HEK293 (cell line): Measurements from ENCODE around the gene NDRG3.

Source experiments
- CTCF ChIA-PET: fragments of 350-600 bp; formaldehyde crosslinking; extraction: SDS; loops from one replicate; lab custom pipeline; 2021; ENCODE audit warnings: antibody characterized with exemption; lab: Yijun Ruan, JAX
- POLR2A ChIA-PET: fragments of 300-600 bp; formaldehyde crosslinking; extraction: SDS; loops from one replicate; lab custom pipeline; 2020; ENCODE audit warnings: antibody characterized with exemption, inconsistent platforms; lab: Yijun Ruan, JAX
- H3K27ac ChIP-seq: fragments of 200-500 bp; sonication (Bioruptor generic); 2 replicates; pipeline ENCODE4 v1.5.1; 2014; ENCODE audit warnings: low read depth, low read length, control low read depth, inconsistent platforms; ENCODE audit errors: extremely low read depth
- H3K36me3 ChIP-seq, 2 experiments: fragments of 200-500 bp in 1 of 2; sonication (Bioruptor generic) in 1 of 2; 1 replicate in 1 of 2; 2 replicates in 1 of 2; pipeline ENCODE4 v1.5.1; 2014 to 2017; ENCODE audit warnings: inconsistent platforms in 2 of 2, low read length in 2 of 2; ENCODE audit not compliant: control insufficient read depth in 2 of 2, insufficient read depth in 1 of 2
- H3K4me1 ChIP-seq: fragments of 200-500 bp; sonication (Bioruptor generic); 2 replicates; pipeline ENCODE4 v1.5.1; 2014; ENCODE audit warnings: mild to moderate bottlenecking, low read length, inconsistent platforms; ENCODE audit not compliant: control insufficient read depth, insufficient read depth
- H3K4me3 ChIP-seq: 2 replicates; pipeline ENCODE4 v1.5.1; 2011; ENCODE audit warnings: low read depth, mild to moderate bottlenecking, control low read depth, low read length, moderate library complexity
- H3K9me3 ChIP-seq: fragments of 200-500 bp; sonication (Bioruptor generic); 2 replicates; pipeline ENCODE4 v1.5.1; 2014; ENCODE audit warnings: low read depth, low read length, inconsistent platforms; ENCODE audit not compliant: control insufficient read depth, insufficient read depth
- ATF2 ChIP-seq: fragments of 450-650 bp; formaldehyde crosslinking; IDR thresholded peaks from 2 replicates; pipeline ENCODE4 v1.5.1; 2016; ENCODE audit warnings: missing biosample characterization, missing genetic modification characterization, low read depth
- BCL11A ChIP-seq: fragments of 450-650 bp; formaldehyde crosslinking; IDR thresholded peaks from 2 replicates; pipeline ENCODE4 v1.5.1; 2016; ENCODE audit warnings: low read depth, missing biosample characterization, missing genetic modification characterization
- GFI1B ChIP-seq: fragments of 450-650 bp; formaldehyde crosslinking; IDR thresholded peaks from 2 replicates; pipeline ENCODE4 v1.5.1; 2016; ENCODE audit warnings: missing biosample characterization, missing genetic modification characterization
- GLIS1 ChIP-seq: fragments of 450-650 bp; formaldehyde crosslinking; IDR thresholded peaks from 2 replicates; pipeline ENCODE4 v1.5.1; 2016; ENCODE audit warnings: missing biosample characterization, missing genetic modification characterization
- MEIS1 ChIP-seq: sonication (generic); formaldehyde crosslinking; IDR thresholded peaks from 2 replicates; pipeline ENCODE4 v1.8.1; 2022; ENCODE audit warnings: missing genetic modification reagents, mild to moderate bottlenecking, borderline replicate concordance
- PATZ1 ChIP-seq: fragments of 450-650 bp; formaldehyde crosslinking; IDR thresholded peaks from 2 replicates; pipeline ENCODE4 v1.5.1; 2016; ENCODE audit warnings: missing biosample characterization, missing genetic modification characterization
- PBX3 ChIP-seq: sonication (generic); formaldehyde crosslinking; IDR thresholded peaks from 2 replicates; pipeline ENCODE4 v1.8.1; 2022; ENCODE audit warnings: mild to moderate bottlenecking, moderate library complexity, missing genetic modification reagents
- PRDM1 ChIP-seq: fragments of 450-650 bp; formaldehyde crosslinking; IDR thresholded peaks from 2 replicates; pipeline ENCODE4; 2016; ENCODE audit warnings: missing biosample characterization, missing genetic modification characterization
- SP3 ChIP-seq: fragments of 450-650 bp; formaldehyde crosslinking; IDR thresholded peaks from 2 replicates; pipeline ENCODE4 v1.5.1; 2016; ENCODE audit warnings: missing biosample characterization, missing genetic modification characterization
- ZBTB21 ChIP-seq: fragments of 450-650 bp; formaldehyde crosslinking; IDR thresholded peaks from 2 replicates; pipeline ENCODE4 v1.5.1; 2017; ENCODE audit warnings: missing biosample characterization, missing genetic modification characterization
- ZEB2 ChIP-seq: fragments of 450-650 bp; formaldehyde crosslinking; IDR thresholded peaks from 2 replicates; pipeline ENCODE4 v1.5.1; 2016; ENCODE audit warnings: missing biosample characterization, missing genetic modification characterization
- ZFP69B ChIP-seq: fragments of 450-650 bp; formaldehyde crosslinking; IDR thresholded peaks from 2 replicates; pipeline ENCODE4 v1.5.1; 2016; ENCODE audit warnings: missing biosample characterization, missing genetic modification characterization
- ZNF175 ChIP-seq: fragments of 450-650 bp; formaldehyde crosslinking; IDR thresholded peaks from 2 replicates; pipeline ENCODE4 v1.5.1; 2016; ENCODE audit warnings: missing biosample characterization, missing genetic modification characterization
- ZNF2 ChIP-seq: fragments of 450-650 bp; formaldehyde crosslinking; IDR thresholded peaks from 2 replicates; pipeline ENCODE4 v1.5.1; 2016; ENCODE audit warnings: missing biosample characterization, missing genetic modification characterization
- ZNF24 ChIP-seq: fragments of 450-650 bp; formaldehyde crosslinking; IDR thresholded peaks from 2 replicates; pipeline ENCODE4 v1.5.1; 2016; ENCODE audit warnings: missing biosample characterization, missing genetic modification characterization
- ZNF391 ChIP-seq: fragments of 450-650 bp; formaldehyde crosslinking; IDR thresholded peaks from 2 replicates; pipeline ENCODE4 v1.5.1; 2016; ENCODE audit warnings: low read depth, missing biosample characterization, missing genetic modification characterization, borderline replicate concordance
- ZNF518A ChIP-seq: fragments of 450-650 bp; formaldehyde crosslinking; conservative IDR thresholded peaks from 2 replicates; pipeline ENCODE4 v1.5.1; 2016; ENCODE audit warnings: low read depth, missing biosample characterization, missing genetic modification characterization
- ZNF560 ChIP-seq: fragments of 450-650 bp; formaldehyde crosslinking; IDR thresholded peaks from 2 replicates; pipeline ENCODE4 v1.5.1; 2017; ENCODE audit warnings: missing biosample characterization, missing genetic modification characterization, borderline replicate concordance
- ZNF585B ChIP-seq: fragments of 450-650 bp; formaldehyde crosslinking; IDR thresholded peaks from 2 replicates; pipeline ENCODE4 v1.5.1; 2016; ENCODE audit warnings: missing biosample characterization, missing genetic modification characterization
- ZNF621 ChIP-seq: fragments of 450-650 bp; formaldehyde crosslinking; IDR thresholded peaks from 2 replicates; pipeline ENCODE4 v1.5.1; 2017; ENCODE audit warnings: missing biosample characterization, missing genetic modification characterization
- ZNF704 ChIP-seq: fragments of 450-650 bp; formaldehyde crosslinking; IDR thresholded peaks from 2 replicates; pipeline ENCODE4 v1.5.1; 2016; ENCODE audit warnings: missing biosample characterization, missing genetic modification characterization
- ZSCAN30 ChIP-seq: fragments of 450-650 bp; IDR thresholded peaks from 2 replicates; pipeline ENCODE4 v1.5.1; 2018; ENCODE audit warnings: missing biosample characterization, mild to moderate bottlenecking, missing genetic modification characterization, moderate library complexity

The NDRG3 gene

GRCh38 chr20:36606158-36607066 lies 139.5 kb downstream of the NDRG3 start (continued):
- no peak for TF ChIP-seq ZNF560 (tag by site-specific recombination)
- TF ChIP-seq GLIS1 (tag by site-specific recombination) = no peak
- no peak for TF ChIP-seq ZNF621 (tag by site-specific recombination)
- TF ChIP-seq ZFP69B (tag by site-specific recombination) = no peak
- TF ChIP-seq ZNF585B (tag by site-specific recombination) = no peak
- TF ChIP-seq ZNF175 (tag by site-specific recombination) = no peak
- no peak for TF ChIP-seq MEIS1 (CRISPR knock-in tag)
- no peak for TF ChIP-seq ZNF704

GRCh38 chr20:36605399-36606157 lies 140.3 kb downstream of the NDRG3 start, which contains the start of gene RAB5IF:
TSS of gene RAB5IF (plus strand) at chr20:36605779. CDS start at chr20:36605952, 173 bp downstream.
- CTCF ChIA-PET = interaction anchor here (0.5 to 3.3 kb wide), 27 partner anchors 9 to 1205 kb away, joined by 3 to 18 read pairs (median 5); no protein-coding TSS in a partner anchor
- Histone ChIP-seq H3K4me1 (no peaks in the 10 kb centered on the region), H3K36me3 (peaks cover 21 to 33% of the 10 kb centered on the region in 2 experiments; a peak in 2 of 3 replicates), H3K9me3 (no peaks in the 10 kb centered on the region), H3K27ac (peak within 1 kb of the TSS; percentile 85), H3K4me3 (peak within 1 kb of the TSS; percentile 93)
- POLR2A ChIA-PET = interaction anchor here (0.7 to 4.8 kb wide), 15 partner anchors 9 to 251 kb away, joined by 3 to 26 read pairs (median 5); partner anchors contain the start of genes DSN1 and TGIF2
- TF ChIP-seq GFI1B (tag by site-specific recombination) (no peak), PATZ1 (peak; percentile 50), ATF2 (peak; percentile 100), PRDM1 (tag by site-specific recombination) (peak; percentile 40; the same call in 1 of the 2 replicates), ZNF2 (tag by site-specific recombination) (peak; percentile 76), ZSCAN30 (tag by site-specific recombination) (peak; percentile 62), ZBTB21 (tag by site-specific recombination) (peak; percentile 88), ZNF391 (tag by site-specific recombination) (peak; percentile 74; the same call in 1 of the 2 replicates), ZNF518A (tag by site-specific recombination) (peak; percentile 87), ZNF24 (tag by site-specific recombination) (peak; percentile 78; the same call in 1 of the 2 replicates), ZEB2 (tag by site-specific recombination) (peak; percentile 95), PBX3 (peak; percentile 74; the same call in 1 of the 2 replicates), BCL11A (tag by site-specific recombination) (peak; percentile 58; the same call in 1 of the 2 replicates), SP3 (peak; percentile 85)
